BE2C (cell line): ENCODE results near the gene DNAAF2. TPM values are rescaled to one million over a fixed set of nuclear protein-coding genes. Genes with fewer than 3 reads are reported as not detected.

Source experiments
- DNase-seq: peaks from one replicate; pipeline ENCODE4 v3.0.0-alpha.2; 2020
- H3K27me3 ChIP-seq: fragments of 250-450 bp; sonication (Bioruptor Pico); 2 replicates; pipeline ENCODE4 v1.5.1; 2020; ENCODE audit warnings: mild to moderate bottlenecking
- H3K36me3 ChIP-seq: fragments of 250-450 bp; sonication (Bioruptor Pico); 2 replicates; pipeline ENCODE4 v1.5.1; 2020; ENCODE audit warnings: mild to moderate bottlenecking
- H3K4me1 ChIP-seq: fragments of 250-450 bp; sonication (Bioruptor Pico); 2 replicates; pipeline ENCODE4 v1.5.1; 2020
- H3K4me3 ChIP-seq: 2 replicates; pipeline ENCODE4 v1.5.1; 2011; ENCODE audit warnings: low read depth, low read length
- H3K9me3 ChIP-seq: fragments of 250-450 bp; sonication (Bioruptor Pico); 2 replicates; pipeline ENCODE4 v1.5.1; 2020
- CTCF ChIP-seq: IDR thresholded peaks from 2 replicates; pipeline ENCODE4 v1.5.1; 2012; ENCODE audit warnings: mild to moderate bottlenecking, low read depth, low read length
- polyA plus RNA-seq: library from polyadenylated mRNA; unstranded; fragments of >200 nt; gene quantifications from one replicate; pipeline ENCODE4 v1.2.1, GENCODE V29; 2012; ENCODE audit warnings: low read depth, missing spikeins; ENCODE audit not compliant: insufficient read length, insufficient read depth

Gene DNAAF2
- 19.5 TPM for polyA plus RNA-seq

GRCh38 chr14:49634547-49635334 lies at the start of gene DNAAF2:
DNAAF2 (minus strand) TSS chr14:49635244; CDS start chr14:49635149, 95 bp downstream.
- no peaks in the 10 kb centered on the region for H3K9me3 ChIP-seq
- no peaks in the 10 kb centered on the region for H3K27me3 ChIP-seq
- H3K36me3 ChIP-seq: peaks cover 25% of the 10 kb centered on the region
- no peaks in the 10 kb centered on the region for H3K4me1 ChIP-seq
- peak within 1 kb of the TSS; percentile 100 for H3K4me3 ChIP-seq
- DNase-seq: peak; percentile 66
- TF ChIP-seq CTCF: no peak

- no peak for TF ChIP-seq CTCF
- peaks cover 65% of the 10 kb centered on the region for H3K36me3 ChIP-seq
- no peaks in the 10 kb centered on the region for H3K4me1 ChIP-seq
- H3K4me3 ChIP-seq: no peak overlapping the region
- H3K9me3 ChIP-seq: no peaks in the 10 kb centered on the region
- H3K27me3 ChIP-seq: no peaks in the 10 kb centered on the region
- DNase-seq: no peak
Measured at GRCh38 chr14:49679271-49679670, 44.2 kb upstream of the DNAAF2 start.

GRCh38 chr14:49677643-49678042 lies 42.6 kb upstream of the DNAAF2 start:
- Histone ChIP-seq H3K9me3 (no peaks in the 10 kb centered on the region), H3K4me3 (no peak overlapping the region), H3K4me1 (no peaks in the 10 kb centered on the region), H3K36me3 (peaks cover 60% of the 10 kb centered on the region), H3K27me3 (no peaks in the 10 kb centered on the region)
- TF ChIP-seq CTCF: no peak
- DNase-seq: no peak

- H3K27me3 ChIP-seq: no peaks in the 10 kb centered on the region
- no peak overlapping the region for H3K4me3 ChIP-seq
- no peaks in the 10 kb centered on the region for H3K9me3 ChIP-seq
- H3K36me3 ChIP-seq: peaks cover 39% of the 10 kb centered on the region
- H3K4me1 ChIP-seq: no peaks in the 10 kb centered on the region
- DNase-seq: no peak
- no peak for TF ChIP-seq CTCF
Measured at GRCh38 chr14:49673586-49673985, 38.5 kb upstream of the DNAAF2 start.

- no peaks in the 10 kb centered on the region for H3K27me3 ChIP-seq
- no peak for TF ChIP-seq CTCF
- H3K9me3 ChIP-seq: no peaks in the 10 kb centered on the region
- peaks cover 28% of the 10 kb centered on the region for H3K36me3 ChIP-seq
- no peak for DNase-seq
- H3K4me1 ChIP-seq: no peaks in the 10 kb centered on the region
- no peak overlapping the region for H3K4me3 ChIP-seq
Measured at GRCh38 chr14:49670475-49670874, 35.4 kb upstream of the DNAAF2 start.
